Fibroblast of gingiva (primary cell): ENCODE measurements around the gene CBLB.

ENCODE experiments used
- DNase-seq: peaks from one replicate; pipeline ENCODE4 v3.0.0-alpha.2; 2011; ENCODE audit warnings: low read depth

CBLB gene

DNA sequence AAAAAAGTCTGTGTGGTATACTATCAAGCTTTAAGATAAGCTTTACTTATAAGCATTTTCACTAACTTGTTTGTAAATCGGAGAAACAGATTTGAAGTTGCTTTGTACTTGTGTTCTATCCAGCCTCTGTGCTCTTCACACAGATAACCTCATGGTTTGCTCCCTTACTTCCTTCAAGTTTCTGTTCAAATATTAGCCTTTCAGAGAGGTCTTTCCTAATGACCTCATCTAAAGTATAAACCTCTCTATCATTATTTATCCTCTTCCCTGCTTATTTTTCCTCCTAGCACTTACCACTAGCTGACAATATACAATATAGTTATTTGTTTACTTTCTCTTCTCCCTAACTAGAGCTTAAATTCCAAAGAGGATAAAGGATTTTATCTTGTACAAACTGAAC is 180.0 kb downstream of the CBLB start:
- DNase-seq, result no peak

GRCh38 chr3:105686278-105686897 is 182.4 kb downstream of the CBLB start:
- DNase-seq, result peak; percentile 16

DNA sequence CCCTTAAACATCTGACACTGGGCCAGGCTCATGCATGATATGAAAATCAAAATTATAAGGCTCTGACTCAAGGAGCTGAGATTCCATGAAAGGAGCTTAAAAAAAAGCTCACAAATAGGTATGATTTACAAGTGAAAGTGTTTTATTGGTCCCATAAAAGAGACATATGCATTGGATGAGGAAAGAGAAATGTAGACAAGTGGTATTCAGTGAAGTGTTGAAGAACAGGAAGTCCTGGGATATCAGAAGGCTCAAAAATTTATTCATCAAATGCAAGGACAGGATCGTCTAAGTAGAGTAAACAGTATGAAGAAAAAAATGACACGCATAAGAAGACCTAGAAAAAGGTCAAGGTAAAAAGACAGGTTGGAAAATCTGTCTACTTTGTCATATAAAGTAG is 188.9 kb downstream of the CBLB start:
- no peak for DNase-seq

- no peak for DNase-seq
Measured at GRCh38 chr3:105678017-105678416, 190.8 kb downstream of the CBLB start.

DNA sequence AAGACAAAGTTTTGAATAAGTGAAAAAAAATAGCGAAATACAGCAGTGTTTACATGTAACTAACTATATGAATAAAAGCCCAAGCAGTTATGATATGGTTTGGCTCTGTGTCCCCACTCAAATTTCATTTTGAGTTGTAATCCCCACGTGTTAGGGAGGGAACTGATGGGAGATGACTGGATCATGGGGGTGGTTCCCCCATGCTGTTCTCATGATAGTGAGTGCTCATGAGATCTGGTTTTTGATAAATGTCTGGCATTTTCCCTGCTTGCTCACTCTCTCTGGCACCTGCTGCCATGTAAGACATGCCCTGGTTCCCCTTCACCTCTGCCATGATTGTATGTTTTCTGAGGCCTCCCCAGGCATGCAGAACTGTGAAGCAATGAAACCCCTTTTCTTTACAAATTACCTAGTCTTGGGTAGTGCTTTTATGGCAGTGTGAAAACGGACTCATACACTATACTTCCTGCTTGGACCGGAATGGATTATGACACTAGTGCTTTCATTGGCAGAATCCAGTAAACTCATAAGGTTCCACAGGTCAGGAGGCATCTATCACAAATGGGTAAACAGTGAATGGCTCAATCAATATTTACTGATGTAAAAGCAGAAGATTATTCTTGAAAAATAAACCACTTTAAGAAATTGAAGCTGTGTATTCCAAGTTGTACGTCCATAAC is 192.1 kb downstream of the CBLB start:
- DNase-seq, result no peak

DNA sequence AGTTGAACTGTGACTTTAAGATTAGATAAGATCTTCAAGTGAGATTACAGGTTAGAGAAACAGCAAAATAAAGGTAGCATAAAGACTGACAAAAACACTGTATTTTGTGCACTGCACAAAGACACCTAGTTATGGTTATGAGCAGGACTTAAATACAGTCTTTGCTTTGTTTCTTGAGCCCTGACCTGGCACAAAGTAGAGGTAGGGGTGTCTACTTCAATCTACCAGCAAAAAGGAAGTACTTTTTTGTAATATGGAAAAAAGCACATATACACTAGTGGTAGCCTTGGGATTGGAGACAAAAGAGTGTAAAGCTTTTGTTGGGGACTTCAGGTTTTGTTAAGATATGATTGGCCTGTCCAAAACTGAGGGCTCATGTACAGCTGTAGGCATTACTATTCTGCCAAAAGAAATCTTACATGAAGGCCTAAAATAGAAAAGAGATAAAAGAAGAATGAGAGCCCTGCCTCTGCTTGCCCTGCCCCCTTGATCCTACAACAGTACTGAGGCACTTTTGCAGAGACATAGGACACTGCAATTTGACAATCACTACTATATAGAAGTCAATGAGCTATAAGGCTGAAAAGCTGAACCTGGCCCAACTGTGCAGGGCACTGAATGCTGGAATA is 194.3 kb downstream of the CBLB start:
- DNase-seq, result no peak

- DNase-seq, result no peak
Measured at GRCh38 chr3:105672996-105673395, 195.8 kb downstream of the CBLB start.

DNA sequence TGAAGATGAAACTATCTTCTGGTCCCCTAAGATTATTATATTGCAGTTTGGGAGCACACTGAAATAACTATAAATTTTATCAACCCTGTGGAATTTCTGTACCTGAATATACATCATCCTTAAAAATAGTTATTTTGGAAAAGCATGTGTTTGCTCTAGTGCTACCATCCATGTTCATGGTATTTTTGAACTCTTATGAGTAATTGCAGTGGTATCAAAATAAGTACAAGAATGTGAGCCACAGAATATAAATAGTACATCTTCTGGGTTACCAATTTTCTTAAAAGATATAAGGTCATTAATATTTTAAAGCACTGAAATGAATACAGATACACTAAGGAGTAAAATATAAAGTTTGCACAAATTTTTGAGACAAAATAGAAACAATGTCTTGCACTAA is 206.5 kb downstream of the CBLB start:
- no peak for DNase-seq

DNA sequence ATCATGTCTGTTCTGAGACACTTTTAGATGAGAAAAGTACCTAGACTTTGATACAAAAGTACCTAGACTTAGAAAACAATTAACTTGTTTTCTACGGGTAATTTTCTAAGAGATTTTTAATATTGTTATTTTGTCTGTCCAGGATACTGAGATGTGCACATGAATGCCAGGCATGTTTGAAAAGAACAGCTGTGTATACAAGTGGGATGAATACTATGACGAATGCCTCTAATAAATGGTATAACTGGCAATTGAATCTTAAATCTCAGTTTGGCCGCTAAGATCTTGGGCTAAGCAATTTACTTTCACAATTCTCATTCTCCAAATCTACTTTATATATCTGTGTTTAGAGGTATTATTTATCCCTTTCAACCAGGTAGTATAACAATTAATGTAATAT is 207.4 kb downstream of the CBLB start:
- no peak for DNase-seq

GRCh38 chr3:105656651-105657504 is 211.9 kb downstream of the CBLB start:
- no peak for DNase-seq

- DNase-seq, result no peak
Measured at GRCh38 chr3:105653868-105654267, 214.9 kb downstream of the CBLB start.

GRCh38 chr3:105653166-105653565 is 215.6 kb downstream of the CBLB start:
- no peak for DNase-seq

GRCh38 chr3:105649480-105649879 is 219.3 kb downstream of the CBLB start:
- no peak for DNase-seq

DNA sequence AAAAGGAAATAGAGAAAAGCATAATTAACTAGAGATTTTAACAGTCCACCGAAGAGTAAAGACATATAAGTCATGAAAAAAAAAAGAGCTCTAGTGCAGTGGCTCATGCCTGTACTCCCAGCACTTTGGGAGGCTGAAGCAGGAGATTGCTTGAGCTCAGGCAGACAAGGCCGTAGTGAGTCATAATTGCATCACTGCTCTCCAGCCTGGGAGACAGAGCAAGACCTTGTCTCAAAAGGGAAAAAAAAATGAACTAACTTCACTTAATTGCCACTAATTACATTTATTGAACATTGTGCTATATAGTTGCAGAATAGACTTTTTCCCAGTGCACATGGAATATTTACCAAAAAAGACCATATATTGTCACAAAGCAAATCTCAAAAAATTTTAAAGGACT is 221.8 kb downstream of the CBLB start:
- peak; percentile 71 for DNase-seq

DNA sequence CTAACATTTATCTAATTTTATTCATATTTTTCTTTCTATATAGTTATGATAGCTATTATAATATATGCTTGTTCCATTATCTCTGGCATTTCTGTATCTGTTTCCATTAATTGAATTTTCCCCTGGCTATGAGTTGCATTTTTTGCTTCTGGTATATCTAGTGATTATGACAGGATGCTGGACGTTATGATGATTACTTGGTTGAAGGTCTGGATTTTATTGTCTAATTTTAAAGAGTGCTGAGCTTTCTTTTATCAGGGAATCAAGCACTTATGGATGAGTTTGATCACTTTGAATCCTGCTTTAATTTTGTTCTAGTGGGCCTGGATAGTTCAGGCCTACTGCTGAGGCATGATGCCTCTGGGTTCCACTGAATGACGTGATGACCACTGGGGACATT is 229.7 kb downstream of the CBLB start:
- no peak for DNase-seq

DNA sequence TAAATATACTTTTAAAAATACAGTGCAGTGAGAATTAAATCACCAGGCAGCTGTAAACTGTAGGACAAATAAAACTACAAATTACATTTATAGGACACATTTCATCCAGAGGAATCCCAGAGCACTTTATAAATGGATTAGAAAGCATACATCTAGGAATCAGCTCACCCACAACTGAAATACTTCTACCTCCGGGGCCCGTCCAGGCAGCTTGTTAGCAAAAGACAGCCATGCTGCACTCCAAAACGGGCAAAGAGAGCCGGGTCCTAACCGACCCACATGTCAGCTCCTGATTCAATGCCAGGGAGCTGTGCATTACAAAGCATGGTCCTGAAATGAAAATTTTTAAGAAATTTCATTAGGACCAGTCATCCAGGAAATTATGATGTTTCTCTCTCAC is 234.1 kb downstream of the CBLB start:
- no peak for DNase-seq

DNA sequence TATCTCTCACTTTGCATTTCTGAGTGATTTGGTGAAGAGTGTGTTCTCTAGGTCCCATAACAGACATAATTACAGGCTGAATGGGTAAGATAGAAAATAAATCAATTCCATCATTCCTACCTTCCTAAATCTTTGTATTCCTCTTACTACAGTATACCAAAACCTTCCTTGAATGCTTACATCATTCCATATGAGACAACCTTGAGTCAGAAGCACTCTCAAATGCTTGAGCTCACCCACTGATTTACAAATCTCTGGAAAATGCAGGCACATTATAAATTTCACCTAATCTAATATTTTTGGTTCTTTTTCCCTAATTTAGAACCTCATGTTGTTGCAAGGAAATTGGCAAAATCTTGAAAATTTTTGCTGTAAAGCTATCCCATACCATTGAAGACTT is 239.1 kb downstream of the CBLB start:
- DNase-seq, result no peak

- DNase-seq, result no peak
Measured at GRCh38 chr3:105626739-105627138, 242.1 kb downstream of the CBLB start.

- no peak for DNase-seq
Measured at GRCh38 chr3:105622169-105622568, 246.6 kb downstream of the CBLB start.

DNA sequence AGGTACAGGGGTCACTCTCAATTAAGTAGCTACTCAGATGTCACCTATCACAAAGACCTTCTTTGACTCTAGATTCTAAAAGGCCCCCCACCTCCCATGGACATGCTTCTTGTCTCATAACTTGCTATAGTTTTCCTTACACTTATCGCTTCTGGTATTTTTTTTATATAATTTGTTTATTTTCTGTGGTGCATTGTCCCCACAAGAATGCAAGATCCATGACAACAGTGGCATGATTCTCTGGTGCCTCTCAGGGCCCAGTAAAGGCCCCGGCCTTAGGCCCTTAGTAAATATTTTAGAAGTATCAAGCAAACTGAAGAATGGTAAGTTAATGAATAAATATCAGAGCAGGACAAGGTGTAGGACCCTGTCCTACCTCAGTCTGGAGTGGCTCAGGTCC is 248.6 kb downstream of the CBLB start:
- no peak for DNase-seq

GRCh38 chr3:105619651-105620050 is 249.2 kb downstream of the CBLB start:
- no peak for DNase-seq

- no peak for DNase-seq
Measured at GRCh38 chr3:105618556-105618955, 250.3 kb downstream of the CBLB start.
